Subcutaneous adipose tissue (tissue), 4 donors: Measurements from ENCODE around the gene OR5B12. TPM values are rescaled to one million over a fixed set of nuclear protein-coding genes. Genes with fewer than 3 reads are reported as not detected.

Source experiments
- total RNA-seq, 4 donors: library from RNA; depleted of rRNA; stranded (reverse); fragments of >200 nt; gene quantifications; one replicate each; pipeline ENCODE4 v1.1.0, GENCODE V29; 2016
- TF ChIP-seq, protein P1 (sequence below): fragments of 450-650 bp; IDR thresholded peaks from one replicate; pipeline ENCODE4 v1.5.1; 2016; ENCODE audit warnings: low read depth, mild to moderate bottlenecking, control low read depth, antibody characterized with exemption, moderate library complexity

Gene OR5B12
- total RNA-seq, 4 donors from 2014 or later: not detected

DNA sequence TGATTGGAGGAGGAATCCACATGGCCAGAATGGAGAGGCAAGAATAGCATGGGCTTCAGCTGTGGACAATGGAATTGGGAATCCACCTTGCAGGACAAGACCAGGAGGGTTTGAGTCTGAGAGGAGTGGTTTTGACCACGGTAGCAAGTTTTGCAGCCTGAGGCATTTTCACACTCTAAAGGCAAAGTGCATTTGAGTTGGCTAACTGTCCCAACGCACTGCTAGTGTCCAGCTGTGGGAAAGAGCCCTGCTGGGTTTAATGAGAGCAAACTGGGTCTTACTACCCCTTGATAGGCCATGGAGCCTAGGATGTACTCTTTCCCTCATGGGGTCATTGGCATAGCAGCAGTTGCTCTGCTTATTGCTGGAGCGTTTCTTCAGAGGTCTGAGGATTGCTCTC lies 14.0 kb downstream of the OR5B12 start, which contains the start of gene OR5B2:
Gene OR5B2, minus strand, starts transcription at position 101 of the 400 bp plus-strand sequence. CDS start 4,860 bp downstream, outside the sequence.
- TF ChIP-seq, protein P1, sequence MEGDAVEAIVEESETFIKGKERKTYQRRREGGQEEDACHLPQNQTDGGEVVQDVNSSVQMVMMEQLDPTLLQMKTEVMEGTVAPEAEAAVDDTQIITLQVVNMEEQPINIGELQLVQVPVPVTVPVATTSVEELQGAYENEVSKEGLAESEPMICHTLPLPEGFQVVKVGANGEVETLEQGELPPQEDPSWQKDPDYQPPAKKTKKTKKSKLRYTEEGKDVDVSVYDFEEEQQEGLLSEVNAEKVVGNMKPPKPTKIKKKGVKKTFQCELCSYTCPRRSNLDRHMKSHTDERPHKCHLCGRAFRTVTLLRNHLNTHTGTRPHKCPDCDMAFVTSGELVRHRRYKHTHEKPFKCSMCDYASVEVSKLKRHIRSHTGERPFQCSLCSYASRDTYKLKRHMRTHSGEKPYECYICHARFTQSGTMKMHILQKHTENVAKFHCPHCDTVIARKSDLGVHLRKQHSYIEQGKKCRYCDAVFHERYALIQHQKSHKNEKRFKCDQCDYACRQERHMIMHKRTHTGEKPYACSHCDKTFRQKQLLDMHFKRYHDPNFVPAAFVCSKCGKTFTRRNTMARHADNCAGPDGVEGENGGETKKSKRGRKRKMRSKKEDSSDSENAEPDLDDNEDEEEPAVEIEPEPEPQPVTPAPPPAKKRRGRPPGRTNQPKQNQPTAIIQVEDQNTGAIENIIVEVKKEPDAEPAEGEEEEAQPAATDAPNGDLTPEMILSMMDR: no peak

DNA sequence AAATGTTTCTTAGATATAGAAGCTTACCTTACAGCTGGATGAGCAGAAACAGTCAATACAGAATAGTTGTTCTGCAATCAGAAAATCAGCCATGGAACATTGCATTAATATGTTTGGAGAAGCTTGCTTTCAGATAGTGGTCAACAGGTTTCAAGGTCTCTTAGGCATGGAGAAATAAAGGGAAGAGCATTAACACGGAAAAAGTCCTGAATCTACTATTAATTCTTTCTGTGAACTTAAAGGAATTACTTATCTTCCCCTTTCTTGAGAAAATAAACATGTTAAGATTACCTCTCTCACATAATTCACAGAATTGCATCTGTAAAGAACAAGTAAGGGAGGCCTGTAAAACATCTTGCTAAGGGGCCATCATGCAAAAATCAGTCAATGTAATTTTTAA lies 35.3 kb downstream of the OR5B12 start, which contains the start of gene OR5B3:
Gene OR5B3, minus strand, starts transcription at position 101 of the 400 bp plus-strand sequence. CDS start 3,465 bp downstream, outside the sequence.
- TF ChIP-seq, protein P1: no peak

DNA sequence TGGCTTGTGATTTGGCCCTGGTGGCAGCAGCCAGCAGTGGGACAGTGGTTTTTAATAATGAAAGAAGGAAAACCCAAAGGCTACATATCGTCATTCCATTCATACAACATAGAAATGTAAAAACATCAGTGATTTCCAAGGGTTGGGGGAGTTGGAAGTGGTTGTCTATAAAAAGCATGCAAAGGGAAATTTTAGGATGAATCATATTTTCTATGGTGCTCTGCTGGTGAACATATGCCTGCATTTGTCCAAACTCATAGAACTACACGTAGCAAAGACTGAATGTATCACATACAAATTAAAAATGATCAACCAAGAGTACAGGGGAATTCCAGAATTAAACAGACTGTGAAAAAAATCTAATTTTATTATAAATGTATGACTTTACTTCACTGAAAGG lies 46.5 kb downstream of the OR5B12 start:
- TF ChIP-seq, protein P1: no peak

DNA sequence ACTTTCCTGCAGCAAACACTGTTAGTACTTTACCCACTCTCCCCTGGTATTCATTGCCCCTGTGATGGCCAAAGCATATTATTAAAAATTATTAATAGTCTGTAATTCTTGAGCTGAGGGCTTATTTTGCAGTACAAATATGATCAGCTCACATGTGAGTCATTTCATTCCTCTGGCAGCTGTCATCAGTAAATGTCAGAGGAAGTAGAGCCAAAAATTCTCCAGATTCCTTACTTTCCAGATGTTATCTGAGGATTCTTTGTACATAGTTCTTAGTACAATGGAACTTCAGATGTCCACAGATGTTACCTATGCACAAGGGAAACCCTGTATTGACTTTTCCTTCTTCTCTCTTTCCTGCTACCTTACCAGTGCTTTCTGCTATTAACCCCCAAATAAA lies 47.8 kb downstream of the OR5B12 start:
- TF ChIP-seq, protein P1: no peak

GRCh38 chr11:58392746-58393145 lies 49.3 kb downstream of the OR5B12 start:
- TF ChIP-seq, protein P1: no peak

DNA sequence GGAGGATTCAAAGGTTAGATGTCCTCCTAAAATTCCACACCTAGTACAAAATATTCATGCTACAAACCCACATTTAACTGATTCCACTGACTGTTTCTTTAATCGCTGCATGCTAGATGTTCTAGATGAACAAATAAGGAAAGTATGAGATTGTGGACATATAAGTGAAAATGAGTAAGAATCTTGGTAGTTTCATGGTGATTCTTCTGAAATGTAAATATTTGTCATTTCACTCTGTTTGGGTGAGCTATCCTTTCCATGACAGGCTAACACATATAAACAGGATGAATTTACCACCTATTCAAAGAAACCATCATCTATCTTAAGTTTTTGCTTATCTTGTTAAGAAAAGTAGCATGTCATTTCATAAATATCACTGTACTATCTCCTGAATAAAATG lies 50.2 kb downstream of the OR5B12 start:
- TF ChIP-seq, protein P1: no peak

GRCh38 chr11:58390551-58391063 lies 51.4 kb downstream of the OR5B12 start:
- TF ChIP-seq, protein P1: no peak

Other genes starting within 250 kb of the OR5B12 start
- gene OR1S2, start 238.1 kb downstream of the OR5B12 start, total RNA-seq: not detected
- gene OR1S1, start 229.5 kb downstream of the OR5B12 start, total RNA-seq: not detected
- gene OR10Q1, start 213.3 kb downstream of the OR5B12 start, total RNA-seq: not detected
- not detected for gene OR10W1, start 174.0 kb downstream of the OR5B12 start, total RNA-seq
- not detected for gene OR5B17, start 83.2 kb downstream of the OR5B12 start, total RNA-seq
- not detected for gene OR5B3, start 35.4 kb downstream of the OR5B12 start, total RNA-seq
- gene OR5B2, start 14.1 kb downstream of the OR5B12 start, total RNA-seq: not detected
- not detected for gene OR5B21, start 65.9 kb upstream of the OR5B12 start, total RNA-seq
- 10 to 100 TPM in 2 of 4 donors, 1 to 10 TPM in 2; 7.9 to 75.5 (median 14.2) TPM for gene LPXN, start 133.6 kb upstream of the OR5B12 start, total RNA-seq
- 10 to 100 TPM; 45.7 to 77.1 (median 55.5) TPM for gene ZFP91, start 136.8 kb upstream of the OR5B12 start, total RNA-seq
- gene CNTF, start 180.4 kb upstream of the OR5B12 start, total RNA-seq: 1 to 10 TPM in 2 of 4 donors, under 1 TPM in 2; 0.88 to 1.6 (median 1.2) TPM